Body of pancreas (tissue), 4 donors: ENCODE measurements around the gene GPC4.

Experiments used
- POLR2A ChIP-seq, 3 donors: fragments of 450-650 bp; IDR thresholded peaks; one replicate each; pipeline ENCODE4 v1.6.1; 2016; ENCODE audit warnings: antibody characterized with exemption in 3 of 3, mild to moderate bottlenecking in 2 of 3
- TF ChIP-seq, protein P1 (sequence below), 7 experiments: fragments of 450-650 bp in 4 of 7; fragments of 200-600 bp in 3 of 7; sonication (generic) in 3 of 7; IDR thresholded peaks; one replicate each; pipeline ENCODE4 v1.5.1; 2016 to 2019; ENCODE audit warnings: antibody characterized with exemption in 7 of 7

DNA sequence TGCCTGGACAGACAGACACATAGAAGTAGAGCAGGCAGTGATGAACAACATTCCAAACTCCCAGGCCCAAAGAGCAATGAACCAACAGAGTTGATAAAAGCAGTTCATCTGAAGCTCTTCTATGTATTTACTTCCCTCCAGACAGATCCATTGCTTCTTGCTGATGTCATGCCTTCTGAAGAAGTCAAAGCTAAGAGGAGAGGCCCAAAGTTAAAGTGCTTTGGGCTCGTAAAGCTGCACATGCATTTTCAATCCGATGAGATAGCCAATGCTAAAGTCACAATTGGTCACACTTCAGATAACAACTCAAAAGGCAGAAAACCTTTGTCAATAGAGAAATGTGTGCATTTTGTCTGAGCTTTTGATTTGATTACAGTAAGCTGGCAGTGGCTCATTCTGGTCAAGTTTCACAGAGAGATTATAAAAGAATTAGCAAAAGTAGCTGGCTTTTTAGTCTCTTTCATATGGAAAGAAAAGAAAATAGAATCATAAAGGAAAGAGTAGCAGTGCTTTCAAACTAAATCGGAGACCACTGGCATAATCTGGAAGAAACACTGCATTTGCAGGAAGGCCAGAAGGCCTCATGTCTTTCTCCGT lies 82.0 kb downstream of the GPC4 start:
- TF ChIP-seq POLR2A (IDR thresholded peaks at IDR 0.05) = no peak
- TF ChIP-seq, protein P1, sequence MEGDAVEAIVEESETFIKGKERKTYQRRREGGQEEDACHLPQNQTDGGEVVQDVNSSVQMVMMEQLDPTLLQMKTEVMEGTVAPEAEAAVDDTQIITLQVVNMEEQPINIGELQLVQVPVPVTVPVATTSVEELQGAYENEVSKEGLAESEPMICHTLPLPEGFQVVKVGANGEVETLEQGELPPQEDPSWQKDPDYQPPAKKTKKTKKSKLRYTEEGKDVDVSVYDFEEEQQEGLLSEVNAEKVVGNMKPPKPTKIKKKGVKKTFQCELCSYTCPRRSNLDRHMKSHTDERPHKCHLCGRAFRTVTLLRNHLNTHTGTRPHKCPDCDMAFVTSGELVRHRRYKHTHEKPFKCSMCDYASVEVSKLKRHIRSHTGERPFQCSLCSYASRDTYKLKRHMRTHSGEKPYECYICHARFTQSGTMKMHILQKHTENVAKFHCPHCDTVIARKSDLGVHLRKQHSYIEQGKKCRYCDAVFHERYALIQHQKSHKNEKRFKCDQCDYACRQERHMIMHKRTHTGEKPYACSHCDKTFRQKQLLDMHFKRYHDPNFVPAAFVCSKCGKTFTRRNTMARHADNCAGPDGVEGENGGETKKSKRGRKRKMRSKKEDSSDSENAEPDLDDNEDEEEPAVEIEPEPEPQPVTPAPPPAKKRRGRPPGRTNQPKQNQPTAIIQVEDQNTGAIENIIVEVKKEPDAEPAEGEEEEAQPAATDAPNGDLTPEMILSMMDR (IDR thresholded peaks at IDR 0.05) = no peak
